Measurements from ENCODE around the gene DACT2.

DACT2 gene

GRCh38 chr6:168294901-168295300 is 24.7 kb downstream of the DACT2 start:
- Histone ChIP-seq H3K4me3 (ENCODE audit: severe bottlenecking) (no peak overlapping the region), H3K4me1 (ENCODE audit: insufficient read depth, poor library complexity, severe bottlenecking) (no peaks in the 10 kb centered on the region), H3K9me3 (ENCODE audit: severe bottlenecking) (no peaks in the 10 kb centered on the region), H3K27ac (ENCODE audit: poor library complexity, severe bottlenecking) (no peak overlapping the region), H3K27me3 (ENCODE audit: insufficient read depth, poor library complexity, severe bottlenecking) (peaks cover 34% of the 10 kb centered on the region), H3K36me3 (ENCODE audit: low read depth) (no peaks in the 10 kb centered on the region)
- ATAC-seq (ENCODE audit: low read depth) (no peak), DNase-seq (ENCODE audit: low spot score) (no peak)
- TF ChIP-seq CTCF (IDR thresholded peaks at IDR 0.05; ENCODE audit: poor library complexity, severe bottlenecking) = no peak

- Histone ChIP-seq H3K27ac (ENCODE audit: poor library complexity, severe bottlenecking) (no peak overlapping the region), H3K36me3 (ENCODE audit: low read depth) (no peaks in the 10 kb centered on the region), H3K27me3 (ENCODE audit: insufficient read depth, poor library complexity, severe bottlenecking) (peaks cover 31% of the 10 kb centered on the region), H3K4me3 (ENCODE audit: severe bottlenecking) (no peak overlapping the region), H3K4me1 (ENCODE audit: insufficient read depth, poor library complexity, severe bottlenecking) (no peaks in the 10 kb centered on the region), H3K9me3 (ENCODE audit: severe bottlenecking) (no peaks in the 10 kb centered on the region)
- no peak for TF ChIP-seq CTCF (IDR thresholded peaks at IDR 0.05; ENCODE audit: poor library complexity, severe bottlenecking)
- DNase-seq (ENCODE audit: low spot score) = no peak
- ATAC-seq (ENCODE audit: low read depth) = no peak
Observed at GRCh38 chr6:168293636-168294530, 25.7 kb downstream of the DACT2 start.

GRCh38 chr6:168292826-168293225 is 26.8 kb downstream of the DACT2 start:
- Histone ChIP-seq H3K9me3 (ENCODE audit: severe bottlenecking) (no peaks in the 10 kb centered on the region), H3K27me3 (ENCODE audit: insufficient read depth, poor library complexity, severe bottlenecking) (peaks cover 34% of the 10 kb centered on the region), H3K27ac (ENCODE audit: poor library complexity, severe bottlenecking) (no peak overlapping the region), H3K36me3 (ENCODE audit: low read depth) (no peaks in the 10 kb centered on the region), H3K4me1 (ENCODE audit: insufficient read depth, poor library complexity, severe bottlenecking) (no peaks in the 10 kb centered on the region), H3K4me3 (ENCODE audit: severe bottlenecking) (no peak overlapping the region)
- no peak for TF ChIP-seq CTCF (IDR thresholded peaks at IDR 0.05; ENCODE audit: poor library complexity, severe bottlenecking)
- DNase-seq (ENCODE audit: low spot score) (no peak), ATAC-seq (ENCODE audit: low read depth) (no peak)

- H3K36me3 ChIP-seq (ENCODE audit: low read depth) = no peaks in the 10 kb centered on the region
- TF ChIP-seq CTCF (IDR thresholded peaks at IDR 0.05; ENCODE audit: poor library complexity, severe bottlenecking) = no peak
- no peak overlapping the region for H3K4me3 ChIP-seq (ENCODE audit: severe bottlenecking)
- H3K4me1 ChIP-seq (ENCODE audit: insufficient read depth, poor library complexity, severe bottlenecking) = no peaks in the 10 kb centered on the region
- no peak overlapping the region for H3K27ac ChIP-seq (ENCODE audit: poor library complexity, severe bottlenecking)
- H3K9me3 ChIP-seq (ENCODE audit: severe bottlenecking) = no peaks in the 10 kb centered on the region
- ATAC-seq (ENCODE audit: low read depth) (no peak), DNase-seq (ENCODE audit: low spot score) (no peak)
- peaks cover 39% of the 10 kb centered on the region for H3K27me3 ChIP-seq (ENCODE audit: insufficient read depth, poor library complexity, severe bottlenecking)
Observed at GRCh38 chr6:168291450-168291849, 28.1 kb downstream of the DACT2 start.

- Histone ChIP-seq H3K4me1 (ENCODE audit: insufficient read depth, poor library complexity, severe bottlenecking) (no peaks in the 10 kb centered on the region), H3K36me3 (ENCODE audit: low read depth) (no peaks in the 10 kb centered on the region), H3K27me3 (ENCODE audit: insufficient read depth, poor library complexity, severe bottlenecking) (peaks cover 43% of the 10 kb centered on the region), H3K4me3 (ENCODE audit: severe bottlenecking) (no peak overlapping the region), H3K9me3 (ENCODE audit: severe bottlenecking) (no peaks in the 10 kb centered on the region), H3K27ac (ENCODE audit: poor library complexity, severe bottlenecking) (no peak overlapping the region)
- no peak for TF ChIP-seq CTCF (IDR thresholded peaks at IDR 0.05; ENCODE audit: poor library complexity, severe bottlenecking)
- DNase-seq (ENCODE audit: low spot score) (no peak), ATAC-seq (ENCODE audit: low read depth) (no peak)
Observed at GRCh38 chr6:168290095-168290494, 29.5 kb downstream of the DACT2 start.

All from RWPE2 (cell line).